Mucosa of rectum (tissue), 2 donors: Measurements from ENCODE around the gene GIMAP6.
"Not testable (repeated sequence)": the region's sequence is repeated elsewhere in the genome, so short reads cannot be mapped to it uniquely, and the experiment has no call there.

ENCODE experiments used
- H3K27ac ChIP-seq, 2 donors: one replicate each; pipeline ENCODE4 v1.7.0; 2013; ENCODE audit warnings: inconsistent platforms in 2 of 2, low read depth in 2 of 2, low read length in 2 of 2
- H3K27me3 ChIP-seq, 2 donors: one replicate each; pipeline ENCODE4 v1.7.0; 2013; ENCODE audit warnings: low read length in 2 of 2; ENCODE audit not compliant: control insufficient read depth in 2 of 2, insufficient read depth in 2 of 2
- H3K36me3 ChIP-seq, 2 donors: one replicate each; pipeline ENCODE4 v1.7.0; 2013; ENCODE audit warnings: low read length in 2 of 2; ENCODE audit not compliant: control insufficient read depth in 2 of 2, insufficient read depth in 2 of 2
- H3K4me1 ChIP-seq, 2 donors: one replicate each; pipeline ENCODE4 v1.7.0; 2013; ENCODE audit warnings: low read length in 2 of 2, mild to moderate bottlenecking in 1 of 2; ENCODE audit not compliant: control insufficient read depth in 2 of 2, insufficient read depth in 2 of 2
- H3K4me3 ChIP-seq, 2 donors: one replicate each; pipeline ENCODE4 v1.7.0; 2013; ENCODE audit warnings: low read length in 2 of 2
- H3K9ac ChIP-seq, 2 donors: one replicate each; pipeline ENCODE4 v1.7.0; 2013; ENCODE audit warnings: low read length in 2 of 2, low read depth in 1 of 2, mild to moderate bottlenecking in 1 of 2
- H3K9me3 ChIP-seq, 2 donors: one replicate each; pipeline ENCODE4 v1.7.0; 2013; ENCODE audit warnings: low read length in 2 of 2; ENCODE audit not compliant: control insufficient read depth in 2 of 2
- donor health status: healthy.
- donor health status: Normal muscosa, but diverticular disease.

Gene GIMAP6

GRCh38 chr7:150586068-150586784 is 46.0 kb downstream of the GIMAP6 start:
- no peak overlapping the region for H3K9ac ChIP-seq
- H3K27ac ChIP-seq, result peak overlapping the region; percentile 10 to 53
- no peaks in the 10 kb centered on the region for H3K9me3 ChIP-seq
- H3K36me3 ChIP-seq, result no peaks in the 10 kb centered on the region
- no peaks in the 10 kb centered on the region for H3K27me3 ChIP-seq
- peaks cover 0 to 7% of the 10 kb centered on the region in 2 donors for H3K4me1 ChIP-seq
- no peak overlapping the region for H3K4me3 ChIP-seq

GRCh38 chr7:150585199-150585598 is 47.0 kb downstream of the GIMAP6 start:
- no peak overlapping the region for H3K27ac ChIP-seq
- no peak overlapping the region for H3K4me3 ChIP-seq

GRCh38 chr7:150580638-150581394 is 51.4 kb downstream of the GIMAP6 start:
- Histone ChIP-seq H3K4me3 (no peak overlapping the region), H3K27ac (peak overlapping the region in 1 of 2 donors; percentile 39), H3K9me3 (no peaks in the 10 kb centered on the region), H3K4me1 (peaks cover 0 to 3% of the 10 kb centered on the region in 2 donors), H3K27me3 (no peaks in the 10 kb centered on the region), H3K36me3 (no peaks in the 10 kb centered on the region), H3K9ac (no peak overlapping the region)

More at GRCh38 chr7:150585199-150585598, 47.0 kb downstream of the GIMAP6 start:
- Histone ChIP-seq H3K4me1 (peaks cover 0 to 11% of the 10 kb centered on the region in 2 donors), H3K36me3 (no peaks in the 10 kb centered on the region), H3K9me3 (no peaks in the 10 kb centered on the region), H3K27me3 (no peaks in the 10 kb centered on the region), H3K9ac (no peak overlapping the region)

GRCh38 chr7:150579979-150580637 is 52.1 kb downstream of the GIMAP6 start:
- H3K4me3 ChIP-seq, H3K9me3 ChIP-seq, H3K4me1 ChIP-seq, H3K36me3 ChIP-seq, H3K9ac ChIP-seq, H3K27me3 ChIP-seq: not testable (repeated sequence)
- peak overlapping the region in 1 of 2 donors; percentile 39 for H3K27ac ChIP-seq
